HG03097 (cell line): ENCODE results near the gene LAMA3.

Source experiments
- ATAC-seq: cut with Tn5 transposase; IDR thresholded peaks from one replicate; pipeline ENCODE4 v1.9.1; 2021; ENCODE audit not compliant: unreplicated experiment, low FRiP score

LAMA3 gene

DNA sequence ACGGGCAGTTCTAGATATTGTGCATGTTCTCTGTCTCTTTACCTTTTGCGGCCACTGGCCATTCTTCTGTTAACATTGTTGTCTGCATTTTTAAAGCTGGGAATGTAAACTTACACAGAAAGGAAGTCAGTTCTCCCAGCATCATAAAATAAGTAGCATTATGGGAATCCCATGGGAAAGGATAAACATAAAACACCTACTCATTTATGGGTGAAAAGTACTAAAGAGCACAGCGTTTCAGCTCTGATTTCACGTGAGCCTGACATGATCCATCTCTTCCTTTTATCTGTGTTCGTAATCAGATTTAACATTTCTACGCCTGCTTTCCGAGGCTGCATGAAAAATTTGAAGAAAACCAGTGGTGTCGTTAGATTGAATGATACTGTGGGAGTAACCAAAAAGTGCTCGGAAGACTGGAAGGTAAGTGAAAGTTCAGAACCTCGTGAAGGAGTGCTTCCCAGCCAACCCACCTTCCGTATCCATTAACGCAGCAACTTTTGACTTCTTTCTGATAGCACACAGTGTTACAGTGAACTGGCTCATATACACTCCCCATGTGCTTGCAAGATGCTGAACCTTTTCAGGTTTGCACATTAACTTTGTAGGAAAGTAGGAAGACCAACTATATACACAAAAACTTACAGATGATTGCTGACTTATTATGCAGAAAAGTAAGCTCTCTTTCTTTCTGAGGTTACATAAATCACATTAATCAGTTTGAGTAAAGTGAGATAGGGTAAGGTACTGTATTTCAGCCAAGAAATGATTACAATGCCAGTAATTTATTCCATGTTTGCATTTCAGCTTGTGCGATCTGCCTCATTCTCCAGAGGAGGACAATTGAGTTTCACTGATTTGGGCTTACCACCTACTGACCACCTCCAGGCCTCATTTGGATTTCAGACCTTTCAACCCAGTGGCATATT is 238.8 kb downstream of the LAMA3 start:
- no peak for ATAC-seq

DNA sequence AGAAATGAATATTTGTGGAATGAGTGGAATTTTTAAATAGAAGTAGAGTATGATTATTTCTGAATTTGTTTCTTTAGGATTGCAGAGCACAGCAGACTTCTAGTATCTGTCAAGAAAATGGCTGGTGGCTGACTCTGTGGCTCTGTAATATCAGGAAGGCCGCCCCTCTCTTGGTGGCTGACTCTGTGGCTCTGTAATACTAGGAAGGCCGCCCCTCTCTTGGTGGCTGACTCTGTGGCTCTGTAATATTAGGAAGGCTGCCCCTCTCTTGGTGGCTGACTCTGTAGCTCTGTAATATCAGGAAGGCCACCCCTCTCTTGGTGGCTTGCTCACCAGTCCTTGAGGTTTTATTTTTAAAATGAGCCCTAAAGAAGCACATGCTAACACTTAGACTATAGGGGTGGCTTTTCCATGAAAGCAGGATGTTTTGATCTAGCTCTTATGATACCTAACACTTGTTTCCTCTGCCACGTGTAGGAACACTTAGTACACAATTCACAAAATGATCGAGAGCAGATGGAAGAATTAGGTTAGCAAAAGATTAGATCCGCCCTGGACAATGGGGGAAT is 240.2 kb downstream of the LAMA3 start:
- no peak for ATAC-seq

DNA sequence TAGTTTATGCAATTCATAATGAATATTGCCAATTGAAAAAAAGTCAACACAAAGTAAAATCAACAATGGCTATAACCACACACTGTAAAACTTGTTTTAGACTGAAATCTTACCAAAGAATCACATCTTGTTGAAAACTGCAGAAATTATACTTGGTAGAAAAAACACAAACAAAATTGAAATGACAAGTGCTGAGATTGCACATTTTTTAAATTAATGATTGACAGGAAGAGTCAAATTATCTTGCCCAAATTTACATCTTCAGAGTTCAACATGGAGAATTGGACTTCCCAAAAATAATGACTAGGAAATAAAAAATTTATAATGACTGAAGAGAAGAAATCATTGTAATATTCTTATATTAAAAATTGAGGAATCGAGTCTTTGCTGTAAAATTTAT is 240.7 kb downstream of the LAMA3 start:
- ATAC-seq = no peak

DNA sequence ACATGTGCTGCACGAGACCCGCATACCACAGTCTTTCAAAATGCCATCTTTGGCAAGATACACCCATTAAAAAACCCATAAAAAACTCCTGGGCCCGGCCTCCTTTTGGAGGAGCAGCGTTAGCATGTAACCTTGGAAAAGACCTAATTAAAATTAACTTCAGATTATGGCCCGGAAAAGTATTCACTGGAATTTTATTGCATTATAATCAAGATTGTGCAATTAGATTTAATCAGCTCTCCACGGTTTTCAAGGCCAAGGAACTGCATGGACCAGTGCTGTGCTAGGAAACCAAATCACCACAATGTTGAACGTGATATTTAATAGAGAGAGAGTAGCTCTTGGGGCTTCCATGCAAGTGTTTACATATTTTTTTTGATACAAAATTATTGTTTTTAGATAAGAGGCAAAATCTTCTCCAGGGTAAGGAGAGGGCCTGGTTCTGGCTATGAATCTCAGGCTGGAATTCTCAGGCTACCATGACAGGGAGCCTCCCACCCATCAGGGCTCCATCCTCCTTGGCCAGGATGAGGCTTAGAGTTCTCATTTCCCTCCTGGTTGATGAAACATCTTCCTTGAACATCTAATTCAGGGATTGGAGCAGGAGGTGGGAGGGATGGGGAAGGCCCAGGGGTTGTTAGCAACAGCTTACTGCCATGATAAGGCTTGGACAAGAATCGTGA is 243.3 kb downstream of the LAMA3 start:
- no peak for ATAC-seq

DNA sequence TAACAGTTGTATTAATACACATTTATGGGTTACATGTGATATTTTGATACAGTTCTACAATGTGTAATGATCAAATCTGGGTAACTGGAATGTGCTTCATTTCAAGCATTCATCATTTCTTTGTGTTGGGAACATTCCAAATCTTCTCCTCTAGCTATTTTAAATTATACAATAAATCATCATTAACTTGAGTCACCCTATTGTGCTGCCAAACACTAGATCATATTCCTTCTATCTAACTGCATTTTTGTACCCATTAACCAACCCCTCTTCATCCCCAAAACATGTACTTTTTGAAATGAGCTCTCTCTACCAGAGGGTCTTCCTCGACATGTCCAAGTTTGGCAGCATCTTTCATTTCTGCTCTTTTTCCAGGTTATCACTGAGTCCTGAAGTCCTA is 244.2 kb downstream of the LAMA3 start:
- ATAC-seq = no peak

DNA sequence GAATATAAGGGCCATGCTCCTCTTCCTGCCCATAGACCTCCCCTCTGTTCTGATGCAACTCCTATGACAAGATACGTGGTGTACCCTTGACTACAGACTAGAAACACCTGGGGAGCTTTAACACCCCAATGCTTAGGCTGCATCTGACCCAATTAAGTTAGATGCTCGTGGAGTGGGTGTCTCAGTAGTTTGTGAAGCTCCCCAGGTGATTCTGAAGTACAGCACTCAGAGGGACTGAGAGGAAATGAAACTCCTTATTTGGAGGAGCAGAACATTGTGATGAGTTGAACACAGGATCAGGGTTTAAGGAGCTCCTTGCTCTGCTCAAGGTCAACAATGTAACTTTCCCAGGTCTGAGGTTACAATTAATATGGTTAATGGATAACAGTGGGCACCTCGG is 245.0 kb downstream of the LAMA3 start:
- no peak for ATAC-seq

DNA sequence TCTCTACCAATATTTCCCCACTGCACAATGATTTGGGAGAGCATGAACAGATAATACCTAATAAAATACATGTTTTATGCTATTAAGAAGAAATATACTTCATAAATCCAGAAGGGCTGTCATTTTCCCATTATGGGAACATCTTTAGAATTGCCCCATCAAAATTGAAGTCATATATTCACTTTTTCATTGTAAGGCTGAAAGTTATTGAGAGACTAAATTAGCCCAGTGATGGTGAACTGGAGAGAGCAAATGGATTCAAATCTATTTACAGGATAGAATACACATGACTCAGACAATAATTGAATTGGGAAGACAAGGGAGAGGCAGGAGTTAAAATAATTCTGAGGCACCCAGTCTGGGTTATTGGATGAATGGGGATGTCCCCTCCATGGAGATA is 245.6 kb downstream of the LAMA3 start:
- ATAC-seq = no peak

DNA sequence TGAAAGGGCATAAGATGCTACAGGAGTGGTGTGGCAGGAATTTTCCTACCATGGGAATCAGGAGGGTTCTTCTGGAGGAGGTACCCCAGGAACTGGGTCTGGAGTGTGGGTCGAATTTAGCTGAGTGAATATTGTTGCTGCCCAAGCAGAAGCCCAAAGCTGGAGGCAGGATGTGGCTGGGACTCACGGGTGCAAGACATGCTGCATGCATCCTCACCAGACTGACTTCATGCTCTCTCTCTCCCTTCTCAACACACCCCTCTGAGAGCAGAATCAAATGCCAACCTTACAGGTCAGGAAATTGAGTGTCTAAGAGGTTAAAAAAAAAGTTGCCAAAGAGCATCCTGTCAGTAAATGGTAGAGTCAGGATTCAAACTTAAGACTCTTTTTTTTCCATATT is 246.6 kb downstream of the LAMA3 start:
- no peak for ATAC-seq

DNA sequence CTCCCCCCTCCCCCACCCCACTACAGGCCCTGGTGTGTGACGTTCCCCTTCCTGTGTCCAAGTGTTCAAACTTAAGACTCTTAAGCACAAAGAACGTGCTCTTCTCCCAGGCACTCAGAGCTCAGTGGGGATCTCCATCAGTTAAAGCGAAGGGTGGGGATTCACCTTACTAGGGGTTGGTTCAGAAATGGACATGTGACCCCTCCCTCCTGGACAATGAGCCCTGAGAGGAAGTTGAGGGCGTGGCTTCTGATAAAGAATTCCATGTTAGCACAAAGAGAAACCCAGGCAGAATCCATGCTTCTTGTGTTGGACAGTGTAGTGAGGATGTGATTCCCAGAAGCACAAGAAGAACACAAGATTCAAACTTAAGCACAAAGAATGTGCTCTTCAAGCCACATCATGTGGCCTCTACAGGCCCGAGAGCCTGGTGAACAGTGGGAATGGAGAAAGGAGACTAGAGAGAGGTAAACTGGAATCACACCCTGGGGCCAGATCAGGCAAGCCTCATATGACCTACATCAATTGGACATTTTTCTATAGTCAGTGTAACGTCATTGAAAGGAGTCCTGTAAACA is 247.2 kb downstream of the LAMA3 start:
- ATAC-seq = no peak

DNA sequence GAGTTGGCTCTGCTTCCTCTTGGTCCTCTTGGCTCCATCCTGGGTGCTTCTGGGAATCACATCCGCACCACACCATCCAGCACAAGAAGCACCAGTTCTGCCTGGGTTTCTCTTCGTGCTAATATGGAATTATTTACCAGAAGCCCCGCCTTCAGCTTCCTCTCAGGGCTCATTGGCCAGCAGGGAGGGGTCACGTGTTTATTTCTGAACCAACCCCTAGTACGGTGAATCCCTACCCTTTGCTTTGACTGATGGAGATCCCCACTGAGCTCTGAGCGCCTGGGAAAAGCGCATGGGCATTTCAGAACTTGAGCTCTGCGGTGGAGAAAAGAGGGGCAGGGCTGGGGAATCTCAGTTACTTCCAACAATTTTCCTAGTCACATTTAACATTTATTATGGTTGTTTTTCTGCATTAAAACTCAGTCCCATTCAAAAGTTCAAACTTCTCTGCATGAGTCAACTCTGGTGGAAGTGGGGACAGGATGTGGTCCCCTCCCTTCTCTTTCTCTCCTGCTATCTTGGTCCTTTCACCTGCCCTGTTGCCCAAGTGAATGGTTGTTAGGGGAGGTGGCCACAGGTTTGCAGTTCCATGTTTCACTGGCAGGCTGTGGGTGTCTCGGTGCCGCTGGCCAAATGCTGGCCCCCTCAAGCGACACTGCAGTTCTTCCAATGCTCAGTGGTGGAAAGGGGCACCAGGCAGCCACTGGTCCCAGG is 248.9 kb downstream of the LAMA3 start:
- no peak for ATAC-seq

DNA sequence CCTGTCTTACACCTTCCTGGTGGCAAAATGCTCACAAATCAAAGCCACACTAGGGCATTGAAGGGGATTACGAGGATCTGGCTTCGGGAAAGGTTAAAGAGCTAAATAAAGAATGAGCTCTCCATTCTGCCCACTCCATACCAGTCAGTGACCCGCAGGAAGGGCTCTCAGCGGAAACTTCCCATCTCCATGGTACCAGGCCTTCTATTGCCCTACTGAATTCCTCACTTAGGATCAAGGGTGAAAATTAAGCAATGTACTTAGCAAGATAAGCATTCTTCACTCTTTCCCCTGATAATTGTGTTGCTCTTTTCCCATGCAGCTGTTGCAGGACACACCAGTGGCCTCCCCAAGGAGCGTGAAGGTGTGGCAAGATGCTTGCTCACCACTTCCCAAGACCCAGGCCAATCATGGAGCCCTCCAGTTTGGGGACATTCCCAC is 249.7 kb downstream of the LAMA3 start:
- ATAC-seq = no peak

DNA sequence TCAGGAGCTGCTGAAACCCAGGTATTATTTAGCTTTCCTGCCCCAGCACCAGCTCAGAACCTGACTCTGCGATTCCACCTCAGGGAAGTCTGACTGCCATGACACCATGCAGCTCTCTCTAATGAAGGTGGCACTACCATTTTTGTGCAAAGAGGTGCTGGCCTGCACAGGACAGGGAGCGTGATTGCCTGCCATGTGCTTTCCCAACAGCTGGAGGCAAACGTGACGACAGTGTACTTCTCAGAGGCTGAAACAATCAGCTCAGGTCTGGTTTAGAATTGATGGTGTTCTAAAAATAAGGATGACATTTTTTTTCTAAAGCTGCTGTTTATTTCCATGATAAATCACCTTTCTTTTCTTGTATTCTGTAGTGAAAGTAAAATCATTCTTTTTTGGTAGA is 250.1 kb downstream of the LAMA3 start:
- ATAC-seq = no peak

DNA sequence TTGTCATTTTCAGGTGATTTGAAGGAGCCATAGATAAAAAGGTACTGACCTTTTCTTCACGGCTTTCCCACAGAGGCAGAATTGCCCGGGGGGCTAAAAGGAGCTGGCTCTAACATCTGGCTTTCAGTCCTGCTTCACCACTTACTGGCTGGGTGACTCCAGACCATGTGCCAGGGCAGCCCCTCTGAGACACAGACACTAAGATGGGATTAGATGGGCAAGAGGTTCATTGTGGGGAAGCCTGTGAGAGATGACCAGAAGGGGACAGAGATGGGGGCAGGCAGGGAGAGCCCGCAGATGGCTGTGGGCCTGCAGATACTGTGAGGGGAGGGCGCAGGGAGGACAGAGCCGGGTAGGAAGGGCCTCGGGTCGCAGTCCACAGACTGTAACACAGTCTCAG is 250.6 kb downstream of the LAMA3 start:
- no peak for ATAC-seq

DNA sequence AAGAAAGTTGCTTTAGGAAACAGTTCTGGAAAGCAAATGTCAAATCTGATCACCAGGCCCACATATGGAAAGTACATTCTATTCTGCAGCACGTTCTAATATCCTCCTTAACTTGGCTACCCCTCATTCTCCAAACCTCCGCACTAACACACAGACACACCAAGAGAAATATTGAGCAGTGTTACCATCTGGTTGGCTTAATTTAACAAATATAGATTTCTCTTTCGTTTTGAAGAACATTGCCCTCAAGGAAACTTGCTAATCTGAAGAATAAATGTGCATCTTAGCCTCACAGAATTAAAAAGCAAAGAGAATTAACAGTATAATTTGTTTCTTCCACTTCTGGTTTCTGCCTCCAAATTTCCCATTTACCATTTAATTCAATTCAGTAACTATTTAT is 252.5 kb downstream of the LAMA3 start:
- no peak for ATAC-seq

DNA sequence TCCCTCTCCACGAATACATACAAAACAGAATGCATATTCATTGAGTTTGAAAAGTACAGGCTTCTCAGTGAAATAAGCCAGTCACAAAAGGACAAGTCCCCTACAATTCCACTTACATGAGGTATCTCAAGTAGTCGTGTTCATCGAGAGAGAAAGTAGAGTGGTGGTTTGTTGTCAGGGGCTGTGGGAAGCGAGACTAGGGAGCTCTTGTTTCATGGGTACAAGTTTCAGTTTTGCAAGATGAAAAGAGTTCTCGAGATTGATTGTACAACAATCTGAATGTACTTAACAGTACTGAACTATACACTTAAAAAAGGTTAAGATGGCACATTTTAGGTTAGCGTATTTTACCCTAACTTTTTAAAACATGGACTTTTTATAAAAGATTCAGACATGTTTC is 253.9 kb downstream of the LAMA3 start:
- ATAC-seq = peak; percentile 63

DNA sequence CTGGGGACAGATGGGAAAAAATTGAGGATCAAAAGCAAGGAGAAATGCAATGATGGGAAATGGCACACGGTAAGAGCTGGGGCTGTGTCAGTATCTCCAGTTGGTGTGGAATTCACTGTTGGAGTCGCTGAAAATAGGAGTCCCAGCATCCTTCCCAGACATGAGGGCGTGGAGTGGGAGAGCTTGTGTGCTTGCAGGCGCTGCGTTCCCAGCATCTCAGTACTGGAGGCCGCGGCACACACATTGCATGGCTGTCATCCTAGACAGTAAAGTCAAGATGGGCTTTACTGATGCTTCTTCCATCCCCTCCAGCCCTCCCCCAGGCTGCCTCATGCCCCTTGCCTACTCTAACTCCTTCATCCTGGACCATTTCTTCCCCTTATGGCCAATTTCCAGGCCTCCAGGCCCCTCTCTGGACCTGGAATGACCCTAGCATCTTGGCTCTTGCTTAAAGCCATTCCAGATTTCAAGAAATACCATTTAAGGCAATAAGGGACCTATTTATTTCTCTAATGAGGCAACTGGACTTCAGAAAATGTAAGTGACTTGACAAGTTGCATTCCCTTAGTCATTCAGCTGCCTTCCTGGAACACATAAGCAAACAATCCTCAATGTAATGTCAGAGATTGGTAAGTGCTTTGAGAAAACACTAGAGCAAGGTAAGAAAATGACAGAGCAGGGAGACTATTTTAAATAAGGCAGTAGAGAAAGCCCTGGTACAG is 254.8 kb downstream of the LAMA3 start:
- ATAC-seq = no peak

DNA sequence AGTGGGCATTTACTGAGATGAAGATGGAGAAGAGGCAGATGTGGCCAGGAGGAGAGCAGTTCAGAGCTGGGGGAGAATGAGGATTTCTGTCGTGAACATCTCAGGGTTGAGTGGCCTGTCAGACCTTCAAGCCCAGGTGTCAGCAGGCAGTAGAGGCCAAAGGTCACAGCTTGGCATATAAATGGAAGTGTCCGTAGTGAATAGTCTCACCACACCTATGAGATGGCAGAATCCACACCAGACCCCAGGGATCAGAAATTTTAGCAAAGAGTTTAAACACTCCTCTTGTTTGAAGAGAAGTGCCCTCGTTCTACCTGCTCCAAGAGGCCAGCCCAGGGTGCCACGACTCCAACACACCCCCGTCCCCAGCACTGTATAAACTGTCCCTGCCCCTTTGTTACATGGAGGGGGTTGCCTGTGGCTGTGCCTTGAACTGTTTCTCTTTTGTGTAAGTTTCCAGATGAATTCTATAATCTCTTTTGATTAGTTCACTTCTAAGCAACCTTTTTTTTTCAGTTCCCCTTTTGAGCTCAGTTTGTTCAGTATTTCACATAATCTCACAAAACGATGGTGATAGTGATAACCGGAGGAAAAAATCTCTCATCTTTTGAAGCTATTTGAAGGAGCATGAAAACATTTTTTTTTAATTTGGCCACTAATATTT is 256.3 kb downstream of the LAMA3 start:
- ATAC-seq = no peak

DNA sequence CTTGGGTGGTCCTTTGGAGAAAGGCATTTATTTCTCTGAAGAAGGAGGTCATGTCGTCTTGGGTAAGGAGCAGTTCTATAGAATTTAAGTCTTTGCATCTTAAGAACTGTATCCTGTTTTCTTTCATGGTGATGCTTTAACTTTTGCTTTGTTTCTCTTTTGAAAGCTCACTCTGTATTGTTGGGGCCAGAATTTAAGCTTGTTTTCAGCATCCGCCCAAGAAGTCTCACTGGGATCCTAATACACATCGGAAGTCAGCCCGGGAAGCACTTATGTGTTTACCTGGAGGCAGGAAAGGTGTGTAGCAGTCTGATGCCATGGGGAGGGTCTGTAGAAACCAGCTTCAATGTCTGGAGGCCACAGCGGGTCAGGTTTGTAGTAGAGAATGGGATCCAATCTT is 260.6 kb downstream of the LAMA3 start:
- ATAC-seq = no peak

DNA sequence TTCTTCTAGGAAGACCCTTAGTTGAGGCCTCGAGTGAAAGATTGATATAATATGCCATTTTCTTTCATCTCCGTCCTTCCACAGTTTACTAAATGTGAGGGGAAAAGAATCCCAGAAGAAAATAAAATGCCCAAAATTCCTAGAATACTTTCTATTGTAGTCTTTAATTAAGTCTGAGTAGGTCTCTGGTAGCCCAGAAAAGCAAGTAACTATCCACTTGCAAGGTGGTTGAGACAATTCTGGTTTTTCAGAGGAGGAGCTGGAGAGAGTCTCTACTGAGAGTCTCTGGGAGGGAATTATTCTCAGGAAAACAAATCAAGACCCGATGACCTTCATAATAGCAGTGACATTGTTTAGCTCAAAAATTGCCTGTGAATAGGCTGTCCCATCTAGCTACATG is 261.4 kb downstream of the LAMA3 start:
- ATAC-seq = no peak

DNA sequence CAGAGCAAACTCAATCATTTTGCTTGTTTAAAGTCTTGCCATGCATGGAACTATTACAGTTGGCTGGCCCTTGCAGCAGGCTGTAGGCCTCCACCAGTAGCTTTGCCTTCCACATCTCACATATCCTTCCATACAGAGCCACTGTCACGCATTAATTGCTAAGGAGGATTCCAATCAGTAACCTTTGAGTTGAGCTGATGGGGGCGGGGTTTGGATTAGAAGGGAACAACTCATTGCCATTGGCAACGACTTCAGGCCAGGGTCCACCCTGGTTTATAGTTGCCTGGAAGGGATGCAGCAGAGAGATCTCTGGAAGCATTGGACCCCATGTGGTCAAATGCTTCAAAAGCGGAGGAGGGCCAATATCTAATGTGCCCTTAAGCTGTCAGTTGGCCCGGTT is 262.0 kb downstream of the LAMA3 start:
- ATAC-seq = no peak
